WTC11 (cell line): ENCODE measurements around the gene HS2ST1. TPM values are rescaled to one million over a fixed set of nuclear protein-coding genes. Genes with fewer than 3 reads are reported as not detected.

ENCODE experiments used
- ATAC-seq: fragments of 200-7000 bp; cut with Tn5 transposase; 2 replicates; pipeline ENCODE4 v1.10.0; 2021; ENCODE audit warnings: mild to moderate bottlenecking, moderate library complexity
- CTCF ChIA-PET: fragments of 300-600 bp; sonication (Branson Sonifier 250); formaldehyde crosslinking; loops from one replicate; lab custom pipeline; 2021; ENCODE audit warnings: antibody characterized with exemption; lab: Charles Lee
- POLR2A ChIA-PET: fragments of 350-600 bp; sonication (Branson Sonifier 250); formaldehyde crosslinking; loops from one replicate; lab custom pipeline; 2021; ENCODE audit warnings: antibody characterized with exemption; lab: Charles Lee
- DNase-seq: peaks from one replicate; pipeline ENCODE4 v3.0.0; 2021; ENCODE audit warnings: low spot score
- H3K27ac Mint-ChIP-seq: 2 replicates; pipeline ENCODE4 v1.8.0; 2021; ENCODE audit warnings: mixed read lengths
- H3K27me3 Mint-ChIP-seq: 2 replicates; pipeline ENCODE4 v1.8.0; 2021; ENCODE audit warnings: low read depth, mild to moderate bottlenecking, moderate library complexity, mixed read lengths
- H3K36me3 Mint-ChIP-seq: 2 replicates; pipeline ENCODE4 v1.8.0; 2021; ENCODE audit warnings: mixed read lengths
- H3K4me1 Mint-ChIP-seq: 2 replicates; pipeline ENCODE4 v1.8.0; 2022; ENCODE audit warnings: mixed read lengths
- H3K4me3 Mint-ChIP-seq: 2 replicates; pipeline ENCODE4 v1.8.0; 2021; ENCODE audit warnings: mild to moderate bottlenecking, moderate library complexity, mixed read lengths
- H3K9me3 Mint-ChIP-seq: 2 replicates; pipeline ENCODE4 v1.8.0; 2021; ENCODE audit warnings: mixed read lengths
- ATF1 ChIP-seq: sonication (generic); formaldehyde crosslinking; IDR thresholded peaks from 2 replicates; pipeline ENCODE4 v1.8.1; 2023; ENCODE audit warnings: mild to moderate bottlenecking, moderate library complexity, missing genetic modification reagents
- CREB1 ChIP-seq: sonication (generic); formaldehyde crosslinking; IDR thresholded peaks from 2 replicates; pipeline ENCODE4 v1.8.0; 2023; ENCODE audit warnings: mild to moderate bottlenecking, missing genetic modification reagents
- EMX1 ChIP-seq: fragments of 250-450 bp; sonication (Bioruptor Pico); IDR thresholded peaks from 2 replicates; pipeline ENCODE4 v1.8.0; 2021; ENCODE audit warnings: mild to moderate bottlenecking
- GABPB1 ChIP-seq: sonication (generic); formaldehyde crosslinking; IDR thresholded peaks from 2 replicates; pipeline ENCODE4 v1.8.1; 2023; ENCODE audit warnings: mild to moderate bottlenecking, missing genetic modification reagents
- GTF2I ChIP-seq: fragments of 250-450 bp; sonication (Bioruptor Pico); conservative IDR thresholded peaks from 2 replicates; pipeline ENCODE4 v1.4.0; 2021; ENCODE audit warnings: mild to moderate bottlenecking
- JAZF1 ChIP-seq: fragments of 250-450 bp; sonication (Bioruptor Pico); IDR thresholded peaks from 2 replicates; pipeline ENCODE4 v1.9.0; 2021; ENCODE audit warnings: moderate library complexity, mild to moderate bottlenecking, inconsistent platforms
- MYBL2 ChIP-seq: sonication (generic); formaldehyde crosslinking; IDR thresholded peaks from 2 replicates; pipeline ENCODE4 v1.8.1; 2023; ENCODE audit warnings: mild to moderate bottlenecking, moderate library complexity, missing genetic modification reagents
- NFE2L1 ChIP-seq: sonication (generic); formaldehyde crosslinking; IDR thresholded peaks from 2 replicates; pipeline ENCODE4 v1.8.1; 2023; ENCODE audit warnings: missing genetic modification reagents
- NFYB ChIP-seq: sonication (generic); formaldehyde crosslinking; conservative IDR thresholded peaks from 2 replicates; pipeline ENCODE4 v1.8.0; 2022; ENCODE audit warnings: low read depth, missing genetic modification reagents
- NR3C1 ChIP-seq: sonication (generic); formaldehyde crosslinking; conservative IDR thresholded peaks from 2 replicates; pipeline ENCODE4 v1.8.1; 2023; ENCODE audit warnings: low read depth, mild to moderate bottlenecking, missing genetic modification reagents
- OVOL2 ChIP-seq: fragments of 250-450 bp; sonication (Bioruptor Pico); IDR thresholded peaks from 2 replicates; pipeline ENCODE4 v1.9.0; 2021; ENCODE audit warnings: mild to moderate bottlenecking, borderline replicate concordance
- RELA ChIP-seq: sonication (generic); formaldehyde crosslinking; IDR thresholded peaks from 2 replicates; pipeline ENCODE4 v1.8.1; 2022; ENCODE audit warnings: missing genetic modification reagents, mild to moderate bottlenecking, borderline replicate concordance
- TCF7 ChIP-seq: sonication (generic); formaldehyde crosslinking; IDR thresholded peaks from 2 replicates; pipeline ENCODE4 v1.8.0; 2022; ENCODE audit warnings: mild to moderate bottlenecking, low read depth, missing genetic modification reagents, moderate library complexity
- TEAD1 ChIP-seq: sonication (generic); formaldehyde crosslinking; IDR thresholded peaks from 2 replicates; pipeline ENCODE4 v1.8.0; 2022; ENCODE audit warnings: mild to moderate bottlenecking, missing genetic modification reagents
- ZNF121 ChIP-seq: sonication (generic); formaldehyde crosslinking; IDR thresholded peaks from 2 replicates; pipeline ENCODE4 v1.8.0; 2023; ENCODE audit warnings: missing genetic modification reagents
- ZNF138 ChIP-seq: sonication (generic); formaldehyde crosslinking; conservative IDR thresholded peaks from 2 replicates; pipeline ENCODE4 v1.8.1; 2022; ENCODE audit warnings: mild to moderate bottlenecking, moderate library complexity, missing genetic modification reagents
- ZNF317 ChIP-seq: sonication (generic); formaldehyde crosslinking; IDR thresholded peaks from 2 replicates; pipeline ENCODE4 v1.8.1; 2023; ENCODE audit warnings: low read depth, mild to moderate bottlenecking, moderate library complexity, missing genetic modification reagents, borderline replicate concordance
- ZNF671 ChIP-seq: fragments of 250-450 bp; sonication (Bioruptor Pico); IDR thresholded peaks from 2 replicates; pipeline ENCODE4 v1.8.0; 2021; ENCODE audit warnings: mild to moderate bottlenecking
- total RNA-seq: library from RNA; stranded (reverse); gene quantifications from 3 replicates; pipeline ENCODE4 v1.2.3, GENCODE V29; 2021
- TF ChIP-seq, protein P1 (sequence below): fragments of 250-450 bp; sonication (Bioruptor Pico); IDR thresholded peaks from 2 replicates; pipeline ENCODE4 v1.9.0; 2021; ENCODE audit warnings: mild to moderate bottlenecking
- TF ChIP-seq, protein P2 (sequence below): sonication (generic); formaldehyde crosslinking; IDR thresholded peaks from 2 replicates; pipeline ENCODE4 v1.8.1; 2022; ENCODE audit warnings: missing genetic modification reagents, borderline replicate concordance
- TF ChIP-seq, protein P3 (sequence below): fragments of 250-450 bp; sonication (Bioruptor Pico); IDR thresholded peaks from 2 replicates; pipeline ENCODE4 v1.8.0; 2021; ENCODE audit warnings: mild to moderate bottlenecking
- TF ChIP-seq, protein P4 (sequence below): sonication (generic); formaldehyde crosslinking; IDR thresholded peaks from 2 replicates; pipeline ENCODE4 v1.8.0; 2022; ENCODE audit warnings: mild to moderate bottlenecking, missing genetic modification reagents
- TF ChIP-seq, protein P5 (sequence below): sonication (generic); formaldehyde crosslinking; IDR thresholded peaks from 2 replicates; pipeline ENCODE4 v1.8.0; 2023; ENCODE audit warnings: mild to moderate bottlenecking, missing genetic modification reagents

The HS2ST1 gene
- total RNA-seq, 1 experiment from 2014 or later: 24.7 TPM

DNA sequence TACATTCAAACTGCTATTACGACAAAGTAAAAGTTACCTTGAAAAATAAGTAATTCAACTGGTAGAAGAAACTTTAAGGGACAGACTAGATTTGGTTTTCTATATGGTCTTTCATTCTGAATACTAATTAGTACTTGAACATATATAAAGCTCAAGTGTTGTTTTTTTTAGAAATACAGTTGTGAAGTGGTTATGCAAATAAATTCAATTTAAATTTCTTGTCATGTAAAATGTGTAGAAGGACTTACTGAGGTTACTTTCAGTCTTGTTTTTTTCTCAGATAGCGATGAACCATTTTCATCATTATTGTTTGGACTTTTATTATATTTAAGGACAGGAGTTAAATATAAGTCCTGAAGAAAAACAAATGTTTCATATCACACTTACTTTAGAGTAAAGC lies 24.4 kb downstream of the HS2ST1 start:
- Mint-ChIP-seq H3K27ac (no peak overlapping the region), H3K36me3 (no peaks in the 10 kb centered on the region), H3K4me1 (peaks cover 41% of the 10 kb centered on the region), H3K9me3 (no peaks in the 10 kb centered on the region), H3K27me3 (no peaks in the 10 kb centered on the region), H3K4me3 (peak overlapping the region; percentile 30)
- ChIA-PET POLR2A (no interaction called here), CTCF (no interaction called here)
- no peak for DNase-seq
- ATAC-seq: no peak
- no peak for TF ChIP-seq EMX1 (CRISPR knock-in tag)
- no peak for TF ChIP-seq TCF7 (CRISPR knock-in tag)
- TF ChIP-seq, protein P1, sequence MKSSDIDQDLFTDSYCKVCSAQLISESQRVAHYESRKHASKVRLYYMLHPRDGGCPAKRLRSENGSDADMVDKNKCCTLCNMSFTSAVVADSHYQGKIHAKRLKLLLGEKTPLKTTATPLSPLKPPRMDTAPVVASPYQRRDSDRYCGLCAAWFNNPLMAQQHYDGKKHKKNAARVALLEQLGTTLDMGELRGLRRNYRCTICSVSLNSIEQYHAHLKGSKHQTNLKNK: no peak
- TF ChIP-seq, protein P2, sequence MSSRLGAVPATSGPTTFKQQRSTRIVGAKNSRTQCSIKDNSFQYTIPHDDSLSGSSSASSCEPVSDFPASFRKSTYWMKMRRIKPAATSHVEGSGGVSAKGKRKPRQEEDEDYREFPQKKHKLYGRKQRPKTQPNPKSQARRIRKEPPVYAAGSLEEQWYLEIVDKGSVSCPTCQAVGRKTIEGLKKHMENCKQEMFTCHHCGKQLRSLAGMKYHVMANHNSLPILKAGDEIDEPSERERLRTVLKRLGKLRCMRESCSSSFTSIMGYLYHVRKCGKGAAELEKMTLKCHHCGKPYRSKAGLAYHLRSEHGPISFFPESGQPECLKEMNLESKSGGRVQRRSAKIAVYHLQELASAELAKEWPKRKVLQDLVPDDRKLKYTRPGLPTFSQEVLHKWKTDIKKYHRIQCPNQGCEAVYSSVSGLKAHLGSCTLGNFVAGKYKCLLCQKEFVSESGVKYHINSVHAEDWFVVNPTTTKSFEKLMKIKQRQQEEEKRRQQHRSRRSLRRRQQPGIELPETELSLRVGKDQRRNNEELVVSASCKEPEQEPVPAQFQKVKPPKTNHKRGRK (CRISPR knock-in tag): no peak
- TF ChIP-seq MYBL2 (CRISPR knock-in tag): no peak
- TF ChIP-seq, protein P3, sequence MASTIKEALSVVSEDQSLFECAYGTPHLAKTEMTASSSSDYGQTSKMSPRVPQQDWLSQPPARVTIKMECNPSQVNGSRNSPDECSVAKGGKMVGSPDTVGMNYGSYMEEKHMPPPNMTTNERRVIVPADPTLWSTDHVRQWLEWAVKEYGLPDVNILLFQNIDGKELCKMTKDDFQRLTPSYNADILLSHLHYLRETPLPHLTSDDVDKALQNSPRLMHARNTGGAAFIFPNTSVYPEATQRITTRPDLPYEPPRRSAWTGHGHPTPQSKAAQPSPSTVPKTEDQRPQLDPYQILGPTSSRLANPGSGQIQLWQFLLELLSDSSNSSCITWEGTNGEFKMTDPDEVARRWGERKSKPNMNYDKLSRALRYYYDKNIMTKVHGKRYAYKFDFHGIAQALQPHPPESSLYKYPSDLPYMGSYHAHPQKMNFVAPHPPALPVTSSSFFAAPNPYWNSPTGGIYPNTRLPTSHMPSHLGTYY: no peak
- no peak for TF ChIP-seq GABPB1
- TF ChIP-seq NR3C1 (CRISPR knock-in tag): no peak
- TF ChIP-seq ZNF671 (CRISPR knock-in tag): no peak
- TF ChIP-seq CREB1: no peak
- TF ChIP-seq TEAD1 (CRISPR knock-in tag): no peak
- TF ChIP-seq ZNF317 (CRISPR knock-in tag): no peak
- TF ChIP-seq OVOL2 (CRISPR knock-in tag): no peak
- TF ChIP-seq JAZF1 (CRISPR knock-in tag): no peak
- TF ChIP-seq, protein P4, sequence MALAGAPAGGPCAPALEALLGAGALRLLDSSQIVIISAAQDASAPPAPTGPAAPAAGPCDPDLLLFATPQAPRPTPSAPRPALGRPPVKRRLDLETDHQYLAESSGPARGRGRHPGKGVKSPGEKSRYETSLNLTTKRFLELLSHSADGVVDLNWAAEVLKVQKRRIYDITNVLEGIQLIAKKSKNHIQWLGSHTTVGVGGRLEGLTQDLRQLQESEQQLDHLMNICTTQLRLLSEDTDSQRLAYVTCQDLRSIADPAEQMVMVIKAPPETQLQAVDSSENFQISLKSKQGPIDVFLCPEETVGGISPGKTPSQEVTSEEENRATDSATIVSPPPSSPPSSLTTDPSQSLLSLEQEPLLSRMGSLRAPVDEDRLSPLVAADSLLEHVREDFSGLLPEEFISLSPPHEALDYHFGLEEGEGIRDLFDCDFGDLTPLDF (CRISPR knock-in tag): no peak
- TF ChIP-seq RELA: no peak
- TF ChIP-seq, all 79 proteins: peak for 0

DNA sequence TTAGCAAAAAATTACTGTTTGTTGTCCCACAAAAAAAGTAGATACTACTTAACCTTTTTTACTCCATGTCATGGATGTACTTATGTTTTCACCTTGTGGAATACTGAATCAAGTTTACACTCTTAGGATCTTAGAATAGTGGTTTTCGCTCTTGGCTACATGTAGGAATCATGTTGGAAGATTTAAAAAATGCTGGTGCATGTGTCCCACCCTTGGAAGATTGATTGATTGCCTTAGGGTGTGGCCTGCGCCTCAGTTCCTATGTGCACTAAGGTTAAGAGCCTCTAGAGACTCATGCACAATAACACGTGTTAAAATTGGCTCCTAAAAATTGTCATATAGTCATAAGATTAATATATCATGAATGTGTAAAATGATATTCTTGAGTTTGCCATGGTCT lies 25.0 kb downstream of the HS2ST1 start:
- ATAC-seq (no peak), DNase-seq (no peak)
- TF ChIP-seq OVOL2 (CRISPR knock-in tag) (no peak), NFE2L1 (CRISPR knock-in tag) (no peak)
- no peaks in the 10 kb centered on the region for H3K36me3 Mint-ChIP-seq
- peak overlapping the region; percentile 94 for H3K27ac Mint-ChIP-seq
- H3K27me3 Mint-ChIP-seq: no peaks in the 10 kb centered on the region
- peaks cover 36% of the 10 kb centered on the region for H3K4me1 Mint-ChIP-seq
- H3K9me3 Mint-ChIP-seq: no peaks in the 10 kb centered on the region
- peak overlapping the region; percentile 57 for H3K4me3 Mint-ChIP-seq
- ChIA-PET CTCF (no interaction called here), POLR2A (interaction anchor here (0.5 kb wide), 1 partner anchor 392 kb away, joined by 4 read pairs; no protein-coding TSS in a partner anchor)

DNA sequence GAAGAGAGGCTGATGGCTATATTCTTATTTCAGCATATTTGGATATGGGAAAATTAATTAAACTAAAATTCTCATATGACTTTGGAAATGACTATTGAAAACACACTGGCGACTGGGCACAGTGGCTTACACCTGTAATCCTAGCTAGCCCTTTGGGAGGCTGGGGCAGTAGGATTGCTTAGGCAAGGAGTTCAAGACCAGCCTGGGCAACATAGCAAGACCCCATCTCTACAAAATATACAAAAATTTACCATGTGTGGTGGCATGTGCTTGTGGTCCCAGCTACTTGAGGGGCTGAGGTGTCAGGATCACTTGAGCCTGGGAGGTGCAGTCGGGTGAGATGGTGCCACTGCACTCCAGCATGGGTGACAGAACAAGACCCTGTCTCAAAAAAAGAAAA lies 26.2 kb downstream of the HS2ST1 start:
- Mint-ChIP-seq H3K4me1 (peaks cover 31% of the 10 kb centered on the region), H3K27me3 (no peaks in the 10 kb centered on the region), H3K36me3 (no peaks in the 10 kb centered on the region), H3K9me3 (no peaks in the 10 kb centered on the region), H3K4me3 (no peak overlapping the region), H3K27ac (no peak overlapping the region)
- ChIA-PET CTCF (no interaction called here), POLR2A (no interaction called here)
- DNase-seq (no peak), ATAC-seq (no peak)
- TF ChIP-seq ZNF138: no peak
- no peak for TF ChIP-seq ATF1 (CRISPR knock-in tag)
- TF ChIP-seq GTF2I (CRISPR knock-in tag): no peak
- peak; percentile 89 for TF ChIP-seq ZNF121 (CRISPR knock-in tag)
- TF ChIP-seq, protein P5, sequence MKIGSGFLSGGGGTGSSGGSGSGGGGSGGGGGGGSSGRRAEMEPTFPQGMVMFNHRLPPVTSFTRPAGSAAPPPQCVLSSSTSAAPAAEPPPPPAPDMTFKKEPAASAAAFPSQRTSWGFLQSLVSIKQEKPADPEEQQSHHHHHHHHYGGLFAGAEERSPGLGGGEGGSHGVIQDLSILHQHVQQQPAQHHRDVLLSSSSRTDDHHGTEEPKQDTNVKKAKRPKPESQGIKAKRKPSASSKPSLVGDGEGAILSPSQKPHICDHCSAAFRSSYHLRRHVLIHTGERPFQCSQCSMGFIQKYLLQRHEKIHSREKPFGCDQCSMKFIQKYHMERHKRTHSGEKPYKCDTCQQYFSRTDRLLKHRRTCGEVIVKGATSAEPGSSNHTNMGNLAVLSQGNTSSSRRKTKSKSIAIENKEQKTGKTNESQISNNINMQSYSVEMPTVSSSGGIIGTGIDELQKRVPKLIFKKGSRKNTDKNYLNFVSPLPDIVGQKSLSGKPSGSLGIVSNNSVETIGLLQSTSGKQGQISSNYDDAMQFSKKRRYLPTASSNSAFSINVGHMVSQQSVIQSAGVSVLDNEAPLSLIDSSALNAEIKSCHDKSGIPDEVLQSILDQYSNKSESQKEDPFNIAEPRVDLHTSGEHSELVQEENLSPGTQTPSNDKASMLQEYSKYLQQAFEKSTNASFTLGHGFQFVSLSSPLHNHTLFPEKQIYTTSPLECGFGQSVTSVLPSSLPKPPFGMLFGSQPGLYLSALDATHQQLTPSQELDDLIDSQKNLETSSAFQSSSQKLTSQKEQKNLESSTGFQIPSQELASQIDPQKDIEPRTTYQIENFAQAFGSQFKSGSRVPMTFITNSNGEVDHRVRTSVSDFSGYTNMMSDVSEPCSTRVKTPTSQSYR (CRISPR knock-in tag): no peak
- TF ChIP-seq NFYB (CRISPR knock-in tag): no peak
